Smooth muscle cell of bladder (primary cell): Measurements from ENCODE around the gene LRIT3. TPM values are rescaled to one million over a fixed set of nuclear protein-coding genes. Genes with fewer than 3 reads are reported as not detected.

Source experiments
- total RNA-seq: library from RNA; depleted of rRNA; stranded (reverse); fragments of >200 nt; gene quantifications from 2 replicates; pipeline ENCODE4 v1.2.3, GENCODE V29; 2014

LRIT3 gene
- under 0.01 TPM in 1 of 2 replicates, not detected in the other for total RNA-seq

DNA sequence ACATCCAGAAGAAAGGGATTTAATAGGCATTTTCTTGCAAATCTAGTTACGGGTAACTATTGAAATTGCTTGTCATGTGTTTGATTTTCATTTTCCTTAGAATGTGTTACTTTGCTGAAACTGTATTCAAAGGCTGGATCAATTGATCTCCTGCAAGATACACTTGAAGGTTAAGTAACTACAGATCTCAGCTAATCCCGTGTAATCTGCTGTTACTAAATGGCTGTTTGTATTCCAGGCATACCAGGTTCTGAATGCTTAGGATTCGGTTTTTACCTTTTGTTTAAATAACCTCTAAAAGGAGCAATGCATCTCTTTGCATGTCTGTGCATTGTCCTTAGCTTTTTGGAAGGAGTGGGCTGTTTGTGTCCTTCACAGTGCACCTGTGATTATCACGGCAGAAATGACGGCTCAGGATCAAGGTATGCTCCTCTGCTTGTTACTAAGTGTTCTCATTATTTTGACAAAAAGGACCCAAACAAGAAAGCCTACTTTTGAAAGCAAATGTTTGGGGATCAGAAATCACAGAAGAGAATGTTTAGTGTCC is at the start of gene LRIT3:
Gene LRIT3 (plus strand): TSS at position 212 of the 547 bp plus-strand sequence. CDS start 95 bp downstream, at position 307.

GRCh38 chr4:109801895-109802319 is 46.0 kb upstream of the LRIT3 start, which contains the start of gene CFI:
CFI (minus strand) TSS chr4:109801999; CDS start chr4:109801971, 28 bp downstream.

DNA sequence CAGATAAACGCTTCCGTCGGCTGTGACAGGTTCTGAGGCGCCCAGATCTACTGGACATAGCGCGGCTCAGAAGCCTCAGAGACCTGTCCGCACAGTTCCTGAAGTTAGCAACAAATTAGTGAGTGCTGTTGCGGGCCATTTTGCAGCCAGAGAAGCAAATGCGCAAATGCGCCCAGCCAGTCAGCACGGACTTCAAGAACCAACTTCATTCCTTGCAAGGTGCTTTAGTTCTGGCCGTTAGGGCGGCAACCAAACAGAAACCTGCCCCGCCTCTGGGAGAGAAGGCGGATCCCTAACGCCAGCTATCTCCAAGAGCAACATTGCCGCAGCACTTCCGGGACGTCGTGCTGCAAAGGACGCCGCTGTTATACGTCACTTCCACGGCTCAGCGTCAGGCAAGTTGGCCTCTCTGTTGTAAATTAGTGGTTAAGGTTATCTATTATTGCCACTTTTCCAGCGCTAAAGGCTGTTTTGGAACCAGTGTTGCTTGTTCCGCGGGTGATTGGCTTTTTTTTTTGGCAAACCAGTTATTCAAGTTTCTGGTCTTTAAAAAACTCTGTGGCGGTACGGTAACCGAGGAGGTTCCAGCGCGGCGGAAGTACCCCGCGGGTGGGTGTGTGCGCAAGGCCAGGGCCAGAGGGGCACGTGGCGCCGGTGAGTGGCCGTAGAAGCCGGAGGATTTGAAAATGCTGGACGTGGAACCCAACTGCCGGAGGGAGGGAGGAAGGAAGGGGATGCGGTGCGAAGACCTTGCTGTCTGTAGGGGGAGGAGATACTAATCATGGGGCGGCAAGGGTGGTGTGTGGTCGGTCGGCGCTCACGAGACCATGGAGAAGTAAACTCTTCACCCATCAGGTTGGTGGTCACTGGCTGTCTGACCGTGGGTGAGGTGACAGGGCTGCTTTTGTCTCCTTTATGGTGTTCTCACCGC is 32.5 kb upstream of the LRIT3 start, which contains the start of gene GAR1:
Gene GAR1 (plus strand): TSS at position 612 of the 931 bp plus-strand sequence. CDS start 403 bp downstream, outside the sequence.

DNA sequence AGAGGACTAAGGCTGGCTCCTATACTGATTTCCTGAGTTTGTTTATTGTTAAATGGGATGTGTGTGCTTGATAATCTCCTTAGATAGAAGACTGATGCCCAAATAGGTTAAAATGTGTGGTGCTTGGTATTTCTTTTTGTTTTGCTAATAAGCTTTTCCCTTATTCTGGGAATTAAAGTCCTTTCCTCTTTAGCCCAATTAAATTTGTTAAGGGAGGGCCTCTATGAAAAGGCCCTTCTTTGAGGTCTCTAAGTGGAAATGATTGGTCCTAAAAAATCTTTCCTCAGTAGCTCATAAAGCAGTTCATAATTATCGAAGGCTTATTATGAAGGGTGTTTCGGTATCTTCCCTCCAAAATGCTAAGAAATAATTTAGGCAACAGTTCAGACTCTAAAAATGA is 20.2 kb upstream of the LRIT3 start, which contains the start of gene RRH:
Gene RRH (plus strand): TSS at position 301 of the 400 bp plus-strand sequence. CDS start 56 bp downstream, at position 357.

DNA sequence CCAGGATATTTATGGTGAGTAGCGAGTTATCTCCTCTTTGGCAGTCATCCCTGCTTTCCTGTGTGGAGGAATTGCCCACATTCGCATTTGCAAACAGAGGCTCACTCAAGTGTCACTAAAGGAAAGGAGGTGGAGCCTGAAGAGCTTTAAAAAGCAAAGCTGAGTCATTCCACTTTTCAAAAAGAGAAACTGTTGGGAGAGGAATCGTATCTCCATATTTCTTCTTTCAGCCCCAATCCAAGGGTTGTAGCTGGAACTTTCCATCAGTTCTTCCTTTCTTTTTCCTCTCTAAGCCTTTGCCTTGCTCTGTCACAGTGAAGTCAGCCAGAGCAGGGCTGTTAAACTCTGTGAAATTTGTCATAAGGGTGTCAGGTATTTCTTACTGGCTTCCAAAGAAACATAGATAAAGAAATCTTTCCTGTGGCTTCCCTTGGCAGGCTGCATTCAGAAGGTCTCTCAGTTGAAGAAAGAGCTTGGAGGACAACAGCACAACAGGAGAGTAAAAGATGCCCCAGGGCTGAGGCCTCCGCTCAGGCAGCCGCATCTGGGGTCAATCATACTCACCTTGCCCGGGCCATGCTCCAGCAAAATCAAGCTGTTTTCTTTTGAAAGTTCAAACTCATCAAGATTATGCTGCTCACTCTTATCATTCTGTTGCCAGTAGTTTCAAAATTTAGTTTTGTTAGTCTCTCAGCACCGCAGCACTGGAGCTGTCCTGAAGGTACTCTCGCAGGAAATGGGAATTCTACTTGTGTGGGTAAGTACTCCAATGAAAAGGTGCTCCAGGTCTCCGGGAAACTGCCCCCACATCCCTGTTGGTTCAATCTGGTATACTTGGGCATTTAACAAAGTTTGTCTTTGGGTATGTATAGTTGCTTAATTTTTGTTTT is 65.0 kb downstream of the LRIT3 start, which contains the start of gene EGF:
Gene EGF (plus strand): TSS at position 178 of the 890 bp plus-strand sequence. CDS start 453 bp downstream, at position 631.

Other genes with a start within 250 kb of the LRIT3 start
- gene CASP6, start 144.7 kb upstream of the LRIT3 start, total RNA-seq = 21.6 and 23.1 TPM in 2 replicates
- 8.0 and 28.5 TPM in 2 replicates for gene PLA2G12A, start 118.0 kb upstream of the LRIT3 start, total RNA-seq
- gene CFI, start 46.1 kb upstream of the LRIT3 start, total RNA-seq = 1.8 and 6.9 TPM in 2 replicates
- gene GAR1, start 32.3 kb upstream of the LRIT3 start, total RNA-seq = 1.9 and 2.1 TPM in 2 replicates
- gene RRH, start 20.1 kb upstream of the LRIT3 start, total RNA-seq = under 0.01 and 0.09 TPM in 2 replicates
- 0.37 and 0.43 TPM in 2 replicates for gene EGF, start 64.8 kb downstream of the LRIT3 start, total RNA-seq